K562 (cell line): ENCODE data around the gene NEUROD2. TPM values are rescaled to one million over a fixed set of nuclear protein-coding genes. Genes with fewer than 3 reads are reported as not detected.

ENCODE experiments used
- CBX3 ChIP-seq, 2 experiments: IDR thresholded peaks; 1 replicate in 1 of 2; 2 replicates in 1 of 2; pipeline ENCODE4 v1.6.1; 2012; ENCODE audit warnings: inconsistent platforms in 2 of 2, low read length in 2 of 2, borderline replicate concordance in 1 of 2, control low read depth in 1 of 2
- ZNF184 ChIP-seq: sonication (generic); formaldehyde crosslinking; IDR thresholded peaks from 2 replicates; pipeline ENCODE4 v1.5.0; 2020; ENCODE audit warnings: missing genetic modification reagents
- ZNF408 ChIP-seq: fragments of 250-450 bp; sonication (Bioruptor Pico); IDR thresholded peaks from 2 replicates; pipeline ENCODE4 v1.4.0; 2020; ENCODE audit warnings: low read depth, mild to moderate bottlenecking, moderate library complexity
- polyA plus RNA-seq, 8 experiments: library from polyadenylated mRNA; depleted of rRNA in 4 of 8; stranded (reverse) in 5 of 8; unstranded in 3 of 8; fragments of >200 nt; fragmentation: Nextera tagmentation in 2 of 8; fragmentation: Illumina TruSeq in 1 of 8; extraction: Ambion mirVana in 2 of 8; extraction: Trizol in 1 of 8; gene quantifications; 2 replicates each; pipeline versions ENCODE4 v1.2.1 to v1.2.3, GENCODE V29; 2011 to 2014; ENCODE audit warnings: inconsistent platforms in 1 of 8, missing spikeins in 1 of 8
- total RNA-seq, 7 experiments: library from RNA; depleted of rRNA in 6 of 7; stranded (reverse); fragments of >200 nt in 6 of 7; fragmentation: Illumina TruSeq in 2 of 7; extraction: Trizol in 2 of 7; gene quantifications; 2 replicates each; pipeline versions ENCODE4 v1.2.1 to v1.2.3, GENCODE V29; 2011 to 2021; ENCODE audit warnings: low replicate concordance in 1 of 7
- TF ChIP-seq, protein P1 (sequence below): fragments of 450-650 bp; IDR thresholded peaks from 2 replicates; pipeline ENCODE4 v1.6.1; 2016; ENCODE audit warnings: low read depth

Gene NEUROD2
- total and polyA plus RNA-seq, 9 of the 15 experiments (the other 6 are each of a cell fraction or from before 2014, with no cell fraction given): not detected

DNA sequence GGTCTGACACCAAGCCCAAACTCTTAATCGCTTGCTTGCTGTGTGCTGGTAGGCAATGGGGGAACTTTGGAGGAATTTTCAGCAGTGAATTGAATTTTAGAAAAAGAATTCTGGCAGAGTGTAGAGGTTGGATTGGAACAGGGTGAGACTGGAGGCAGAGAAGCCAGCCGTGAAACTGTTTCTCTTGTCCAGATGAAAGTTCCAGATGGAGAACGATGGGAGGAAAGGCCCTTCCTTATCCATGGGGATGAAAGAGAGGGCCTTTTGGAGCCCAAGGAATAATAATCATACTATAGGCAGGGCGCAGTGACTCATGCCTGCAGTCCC is 26.0 kb downstream of the NEUROD2 start (continued):
- TF ChIP-seq ZNF184 (CRISPR knock-in tag): no peak
- TF ChIP-seq ZNF408 (CRISPR knock-in tag): no peak
- TF ChIP-seq CBX3 (IDR thresholded peaks at IDR 0.05; ENCODE audit: borderline replicate concordance in 1 of 2, low read length in 2 of 2): no peak
- TF ChIP-seq, protein P1, sequence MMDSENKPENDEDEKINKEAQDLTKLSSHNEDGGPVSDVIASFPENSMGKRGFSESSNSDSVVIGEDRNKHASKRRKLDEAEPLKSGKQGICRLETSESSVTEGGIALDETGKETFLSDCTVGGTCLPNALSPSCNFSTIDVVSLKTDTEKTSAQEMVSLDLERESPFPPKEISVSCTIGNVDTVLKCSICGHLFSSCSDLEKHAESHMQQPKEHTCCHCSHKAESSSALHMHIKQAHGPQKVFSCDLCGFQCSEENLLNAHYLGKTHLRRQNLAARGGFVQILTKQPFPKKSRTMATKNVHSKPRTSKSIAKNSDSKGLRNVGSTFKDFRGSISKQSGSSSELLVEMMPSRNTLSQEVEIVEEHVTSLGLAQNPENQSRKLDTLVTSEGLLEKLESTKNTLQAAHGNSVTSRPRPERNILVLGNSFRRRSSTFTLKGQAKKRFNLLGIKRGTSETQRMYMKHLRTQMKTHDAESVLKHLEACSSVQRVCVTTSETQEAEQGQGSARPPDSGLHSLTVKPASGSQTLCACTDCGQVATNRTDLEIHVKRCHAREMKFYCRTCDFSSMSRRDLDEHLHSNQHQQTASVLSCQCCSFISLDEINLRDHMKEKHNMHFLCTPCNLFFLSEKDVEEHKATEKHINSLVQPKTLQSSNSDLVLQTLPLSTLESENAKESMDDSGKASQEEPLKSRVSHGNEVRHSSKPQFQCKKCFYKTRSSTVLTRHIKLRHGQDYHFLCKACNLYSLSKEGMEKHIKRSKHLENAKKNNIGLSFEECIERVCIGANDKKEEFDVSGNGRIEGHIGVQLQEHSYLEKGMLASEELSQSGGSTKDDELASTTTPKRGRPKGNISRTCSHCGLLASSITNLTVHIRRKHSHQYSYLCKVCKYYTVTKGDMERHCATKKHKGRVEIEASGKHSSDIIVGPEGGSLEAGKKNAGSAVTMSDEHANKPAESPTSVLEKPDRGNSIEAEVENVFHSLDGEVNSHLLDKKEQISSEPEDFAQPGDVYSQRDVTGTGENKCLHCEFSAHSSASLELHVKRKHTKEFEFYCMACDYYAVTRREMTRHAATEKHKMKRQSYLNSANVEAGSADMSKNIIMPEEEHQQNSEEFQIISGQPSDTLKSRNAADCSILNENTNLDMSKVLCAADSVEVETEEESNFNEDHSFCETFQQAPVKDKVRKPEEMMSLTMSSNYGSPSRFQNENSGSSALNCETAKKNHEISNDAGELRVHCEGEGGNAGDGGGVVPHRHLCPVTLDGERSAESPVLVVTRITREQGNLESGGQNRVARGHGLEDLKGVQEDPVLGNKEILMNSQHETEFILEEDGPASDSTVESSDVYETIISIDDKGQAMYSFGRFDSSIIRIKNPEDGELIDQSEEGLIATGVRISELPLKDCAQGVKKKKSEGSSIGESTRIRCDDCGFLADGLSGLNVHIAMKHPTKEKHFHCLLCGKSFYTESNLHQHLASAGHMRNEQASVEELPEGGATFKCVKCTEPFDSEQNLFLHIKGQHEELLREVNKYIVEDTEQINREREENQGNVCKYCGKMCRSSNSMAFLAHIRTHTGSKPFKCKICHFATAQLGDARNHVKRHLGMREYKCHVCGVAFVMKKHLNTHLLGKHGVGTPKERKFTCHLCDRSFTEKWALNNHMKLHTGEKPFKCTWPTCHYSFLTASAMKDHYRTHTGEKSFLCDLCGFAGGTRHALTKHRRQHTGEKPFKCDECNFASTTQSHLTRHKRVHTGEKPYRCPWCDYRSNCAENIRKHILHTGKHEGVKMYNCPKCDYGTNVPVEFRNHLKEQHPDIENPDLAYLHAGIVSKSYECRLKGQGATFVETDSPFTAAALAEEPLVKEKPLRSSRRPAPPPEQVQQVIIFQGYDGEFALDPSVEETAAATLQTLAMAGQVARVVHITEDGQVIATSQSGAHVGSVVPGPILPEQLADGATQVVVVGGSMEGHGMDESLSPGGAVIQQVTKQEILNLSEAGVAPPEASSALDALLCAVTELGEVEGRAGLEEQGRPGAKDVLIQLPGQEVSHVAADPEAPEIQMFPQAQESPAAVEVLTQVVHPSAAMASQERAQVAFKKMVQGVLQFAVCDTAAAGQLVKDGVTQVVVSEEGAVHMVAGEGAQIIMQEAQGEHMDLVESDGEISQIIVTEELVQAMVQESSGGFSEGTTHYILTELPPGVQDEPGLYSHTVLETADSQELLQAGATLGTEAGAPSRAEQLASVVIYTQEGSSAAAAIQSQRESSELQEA: no peak
